GM18519 (cell line): Measurements from ENCODE around the gene ADGRA1.
"Not testable (repeated sequence)": the region's sequence is repeated elsewhere in the genome, so short reads cannot be mapped to it uniquely, and the experiment has no call there.

Experiments
- ATAC-seq: cut with Tn5 transposase; IDR thresholded peaks from one replicate; pipeline ENCODE4 v1.9.1; 2021; ENCODE audit warnings: mild to moderate bottlenecking, moderate library complexity; ENCODE audit not compliant: unreplicated experiment, low FRiP score

ADGRA1 gene

GRCh38 chr10:133109711-133110110, 22.0 kb downstream of the ADGRA1 start:
- no peak for ATAC-seq

- no peak for ATAC-seq
Measured at GRCh38 chr10:133110133-133110532, 22.4 kb downstream of the ADGRA1 start.

GRCh38 chr10:133110609-133111275, 23.0 kb downstream of the ADGRA1 start:
- ATAC-seq, result no peak

GRCh38 chr10:133111640-133112039, 23.9 kb downstream of the ADGRA1 start:
- not testable (repeated sequence) for ATAC-seq

GRCh38 chr10:133113146-133113830, 25.6 kb downstream of the ADGRA1 start:
- ATAC-seq, result no peak

GRCh38 chr10:133113847-133114246, 26.1 kb downstream of the ADGRA1 start:
- ATAC-seq, result no peak

GRCh38 chr10:133114251-133114650, 26.5 kb downstream of the ADGRA1 start:
- no peak for ATAC-seq

- ATAC-seq, result no peak
Measured at GRCh38 chr10:133114726-133115452, 27.2 kb downstream of the ADGRA1 start.

- ATAC-seq, result no peak
Measured at GRCh38 chr10:133115453-133115842, 27.7 kb downstream of the ADGRA1 start.

GRCh38 chr10:133115976-133116375, 28.3 kb downstream of the ADGRA1 start:
- ATAC-seq, result no peak

- no peak for ATAC-seq
Measured at GRCh38 chr10:133116455-133116854, 28.7 kb downstream of the ADGRA1 start.

GRCh38 chr10:133117036-133117687, 29.4 kb downstream of the ADGRA1 start:
- no peak for ATAC-seq

- ATAC-seq, result no peak
Measured at GRCh38 chr10:133117688-133118071, 30.0 kb downstream of the ADGRA1 start.

- no peak for ATAC-seq
Measured at GRCh38 chr10:133121479-133121878, 33.8 kb downstream of the ADGRA1 start.

- ATAC-seq, result no peak
Measured at GRCh38 chr10:133122171-133122935, 34.6 kb downstream of the ADGRA1 start.

GRCh38 chr10:133123050-133123745, 35.5 kb downstream of the ADGRA1 start:
- ATAC-seq, result no peak

- no peak for ATAC-seq
Measured at GRCh38 chr10:133123746-133124356, 36.1 kb downstream of the ADGRA1 start.

GRCh38 chr10:133124357-133125211, 36.9 kb downstream of the ADGRA1 start:
- ATAC-seq, result no peak
